ENCODE measurements around the gene DEFB124.

GRCh38 chr20:31508517-31509244 is 33.8 kb upstream of the DEFB124 start:
- TF ChIP-seq EZH2 (IDR thresholded peaks at IDR 0.05) (no peak), POLR2AphosphoS5 (IDR thresholded peaks at IDR 0.05; ENCODE audit: borderline replicate concordance, low read depth, low read length) (no peak), FOXP2 (optimal IDR thresholded peaks at IDR 0.05; ENCODE audit: control extremely low read depth, extremely low read length, insufficient read depth) (no peak)
